ENCODE results near the gene CACNA1B. TPM values are rescaled to one million over a fixed set of nuclear protein-coding genes. Genes with fewer than 3 reads are reported as not detected.
A peak's percentile ranks its signal among the peaks of the same experiment; 100 is the strongest.
"Not testable (repeated sequence)": the region's sequence is repeated elsewhere in the genome, so short reads cannot be mapped to it uniquely, and the experiment has no call there.

Gene CACNA1B
- total RNA-seq, 3 donors from 2014 or later = 0.12 to 1.7 (median 0.22) TPM

- ATAC-seq; intact Hi-C loops (cut with DNase I, micrococcal nuclease): not testable (repeated sequence)
These were observed 265.1 kb downstream of the CACNA1B start for GRCh38 chr9:138142528-138143244.

GRCh38 chr9:138143491-138143890 is 265.9 kb downstream of the CACNA1B start:
- DNase-seq; H3K9me3 ChIP-seq; intact Hi-C loops (cut with DNase I, micrococcal nuclease); H3K4me3 ChIP-seq; ATAC-seq; H3K4me1 ChIP-seq (ENCODE audit: low read depth); H3K36me3 ChIP-seq (ENCODE audit: low read depth): not testable (repeated sequence)

More at GRCh38 chr9:138142528-138143244, 265.1 kb downstream of the CACNA1B start:
- H3K4me1 ChIP-seq (ENCODE audit: low read depth); H3K4me3 ChIP-seq; H3K36me3 ChIP-seq (ENCODE audit: low read depth); H3K9me3 ChIP-seq: not testable (repeated sequence)
- peak in 1 of 3 donors; percentile 35 for DNase-seq

GRCh38 chr9:138147556-138147955 is 270.0 kb downstream of the CACNA1B start:
- H3K9me3 ChIP-seq; H3K36me3 ChIP-seq (ENCODE audit: low read depth); H3K4me3 ChIP-seq; intact Hi-C loops (cut with DNase I, micrococcal nuclease); H3K4me1 ChIP-seq (ENCODE audit: low read depth); ATAC-seq: not testable (repeated sequence)
- DNase-seq = peak in 2 of 3 donors; percentile 43 to 44

- H3K36me3 ChIP-seq (ENCODE audit: low read depth); intact Hi-C loops (cut with DNase I, micrococcal nuclease); H3K4me1 ChIP-seq (ENCODE audit: low read depth); H3K9me3 ChIP-seq: not testable (repeated sequence)
- H3K4me3 ChIP-seq = peak overlapping the region; percentile 3
- TF ChIP-seq CTCF (IDR thresholded peaks at IDR 0.05) = peak; percentile 41
- DNase-seq = peak in 2 of 3 donors; percentile 31 to 57
- peak; percentile 86 for ATAC-seq
These were observed 272.4 kb downstream of the CACNA1B start for GRCh38 chr9:138149672-138150656.

- H3K4me1 ChIP-seq (ENCODE audit: low read depth); ATAC-seq; H3K9me3 ChIP-seq; intact Hi-C loops (cut with DNase I, micrococcal nuclease); H3K4me3 ChIP-seq; DNase-seq; H3K36me3 ChIP-seq (ENCODE audit: low read depth): not testable (repeated sequence)
These were observed 278.2 kb downstream of the CACNA1B start for GRCh38 chr9:138155788-138156187.

GRCh38 chr9:138166793-138167192 is 289.2 kb downstream of the CACNA1B start:
- H3K36me3 ChIP-seq (ENCODE audit: low read depth); H3K4me3 ChIP-seq; H3K4me1 ChIP-seq (ENCODE audit: low read depth); H3K9me3 ChIP-seq; intact Hi-C loops (cut with DNase I, micrococcal nuclease); DNase-seq; ATAC-seq: not testable (repeated sequence)

Small RNAs within 50 kb of the gene (microRNA-seq; reads per million reads assigned to microRNA genes)
- gene MIR602 = not detected

Data from mucosa of descending colon (tissue), 3 donors.